GM19455 (cell line): ENCODE data around the gene TOPAZ1.
"Not testable (repeated sequence)": the region's sequence is repeated elsewhere in the genome, so short reads cannot be mapped to it uniquely, and the experiment has no call there.

Experiments
- ATAC-seq: cut with Tn5 transposase; IDR thresholded peaks from one replicate; pipeline ENCODE4 v1.9.1; 2021; ENCODE audit not compliant: unreplicated experiment

Gene TOPAZ1

DNA sequence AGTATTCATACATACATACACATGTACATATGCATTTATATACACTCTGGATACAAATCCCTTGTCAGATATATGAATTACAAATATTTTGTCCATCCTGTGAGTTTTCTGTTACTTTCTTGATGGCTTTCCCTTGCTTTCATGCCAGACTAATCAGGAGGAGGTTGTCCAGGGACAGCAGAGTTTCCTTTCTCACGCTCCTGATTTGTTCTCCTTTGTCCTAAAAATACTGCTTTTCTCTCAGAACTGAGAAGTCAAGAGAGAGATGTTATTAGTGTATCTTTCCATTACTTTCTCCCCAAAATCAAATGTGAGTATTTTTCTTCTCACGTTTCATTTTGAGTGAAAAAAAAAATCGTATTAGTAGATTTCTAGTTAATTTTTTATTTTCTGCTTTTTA lies 84.8 kb downstream of the TOPAZ1 start:
- no peak for ATAC-seq

GRCh38 chr3:44329946-44330345 lies 88.3 kb downstream of the TOPAZ1 start:
- no peak for ATAC-seq

- no peak for ATAC-seq
Measured at GRCh38 chr3:44330444-44330843, 88.8 kb downstream of the TOPAZ1 start.

DNA sequence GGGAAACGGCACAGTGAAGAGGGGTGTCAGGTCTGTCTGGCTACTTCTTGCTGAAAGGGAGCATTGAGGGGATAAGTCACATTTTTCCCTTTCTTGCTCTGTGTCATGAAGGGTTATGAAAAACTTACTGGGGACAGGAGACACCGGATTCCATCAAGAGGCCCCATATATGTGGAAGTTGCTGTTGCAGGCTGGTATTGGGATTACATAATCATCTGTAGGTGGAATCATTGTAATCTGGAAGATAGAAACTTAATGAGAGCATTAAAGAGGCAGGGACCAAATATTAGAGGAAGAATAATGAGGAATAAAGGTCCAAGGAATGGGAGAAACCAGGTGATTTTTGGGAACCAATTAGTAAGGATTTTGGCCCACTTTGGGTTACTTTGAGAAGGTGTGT lies 92.6 kb downstream of the TOPAZ1 start:
- ATAC-seq, result no peak

- no peak for ATAC-seq
Measured at GRCh38 chr3:44337248-44337785, 95.6 kb downstream of the TOPAZ1 start.

- ATAC-seq, result peak; percentile 95
Measured at GRCh38 chr3:44338010-44338827, 96.5 kb downstream of the TOPAZ1 start, which contains the start of gene TCAIM. TCAIM (plus strand) TSS chr3:44338766; CDS start chr3:44354783, 16,017 bp downstream.

DNA sequence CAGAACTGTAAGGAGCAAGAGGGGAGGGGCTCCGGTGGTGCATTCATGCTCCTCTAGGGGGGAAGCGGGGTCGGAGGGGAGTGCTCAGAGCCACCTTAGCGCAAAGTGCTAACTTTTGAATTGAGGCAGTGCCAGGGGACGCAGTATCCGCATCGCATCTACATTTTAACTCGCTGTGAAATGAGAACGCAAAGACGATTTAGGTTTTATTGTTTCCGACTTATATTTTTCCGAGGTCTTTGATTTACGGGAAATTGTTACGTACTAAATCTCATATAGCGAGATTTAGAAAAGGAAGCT lies 97.1 kb downstream of the TOPAZ1 start:
- no peak for ATAC-seq

DNA sequence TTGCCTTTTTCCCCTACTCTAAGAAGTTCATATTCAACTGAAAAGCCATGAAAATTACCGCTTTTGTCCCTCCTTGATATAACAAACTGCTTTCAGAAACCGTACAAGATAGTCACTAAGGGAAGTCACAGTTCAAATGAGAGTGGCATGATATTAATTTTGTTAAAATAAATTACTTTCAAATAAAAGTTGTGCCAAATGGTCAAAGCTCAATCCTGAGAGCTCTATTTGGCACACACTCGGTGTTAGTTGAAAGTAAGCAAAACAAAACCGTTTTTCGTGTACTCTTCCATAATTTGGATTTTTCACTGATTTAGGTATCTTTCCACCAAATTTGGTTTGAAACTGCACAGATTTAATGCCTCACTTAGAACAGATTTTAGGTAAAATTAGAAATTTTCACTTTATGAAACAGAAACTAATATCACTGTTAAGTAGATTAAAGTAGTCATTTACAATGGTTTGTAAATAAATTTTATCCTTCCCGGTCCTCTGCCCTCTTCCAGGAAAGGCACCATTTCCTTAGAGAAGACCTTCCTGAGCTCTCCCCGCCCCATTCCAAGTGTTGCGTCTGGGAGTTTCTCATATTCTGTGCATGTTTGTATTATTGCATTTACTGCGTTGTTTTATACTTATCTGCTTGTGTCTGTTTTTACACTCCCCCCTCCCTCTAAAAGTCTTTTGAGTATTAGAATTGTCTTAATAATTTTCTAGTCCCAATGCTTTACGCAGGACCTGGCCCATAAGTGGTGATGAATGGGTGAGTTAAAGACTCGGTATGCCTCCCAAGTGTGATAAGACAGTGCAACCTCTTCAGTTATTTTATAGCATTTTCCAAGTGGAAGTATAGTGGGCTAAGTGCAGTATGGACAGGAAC lies 97.7 kb downstream of the TOPAZ1 start:
- no peak for ATAC-seq

DNA sequence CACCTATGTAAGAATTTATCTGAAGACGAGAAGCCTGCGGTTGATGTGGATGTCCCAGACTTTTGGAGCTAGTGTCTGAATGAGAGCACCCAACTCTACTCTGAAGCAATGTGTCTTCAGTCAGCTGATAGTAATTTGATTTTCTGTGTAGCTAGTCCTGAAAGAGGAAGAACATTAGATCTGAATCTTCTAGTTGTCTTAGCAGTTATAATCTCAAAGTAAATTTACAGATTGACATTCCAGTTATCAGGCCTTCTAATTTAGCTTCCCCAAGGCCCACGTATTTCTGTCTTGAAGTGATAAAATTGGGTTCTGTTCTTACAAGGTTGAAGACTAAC lies 98.3 kb downstream of the TOPAZ1 start:
- ATAC-seq, result no peak

DNA sequence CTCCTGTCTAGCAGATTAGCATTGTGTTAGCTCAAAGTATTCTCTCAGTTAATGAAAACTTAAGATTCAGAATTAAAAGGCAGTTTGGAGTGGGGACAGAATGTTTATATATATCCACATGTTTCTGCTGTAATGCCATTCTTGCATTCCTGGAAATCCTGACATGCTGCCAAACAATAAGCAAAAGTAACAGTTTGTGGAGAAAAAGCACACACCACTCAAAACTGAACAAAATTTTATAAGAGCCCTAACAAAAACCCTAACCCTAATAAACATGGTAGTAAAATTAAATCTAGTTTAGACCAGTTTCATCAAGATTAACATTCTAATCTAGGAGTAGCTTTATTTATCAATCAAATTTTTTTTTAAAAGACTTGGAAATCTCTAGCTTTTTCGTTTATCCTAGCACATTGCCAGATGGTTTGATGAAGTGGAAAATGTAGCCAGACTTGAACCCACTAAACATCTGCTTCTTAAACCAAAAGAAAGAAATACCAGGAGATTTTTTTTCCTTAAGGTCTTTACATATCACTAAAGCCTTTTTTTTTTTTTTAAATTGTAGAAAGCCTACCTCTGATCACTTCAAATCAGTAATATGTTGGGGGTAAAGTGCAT lies 100.6 kb downstream of the TOPAZ1 start:
- no peak for ATAC-seq

DNA sequence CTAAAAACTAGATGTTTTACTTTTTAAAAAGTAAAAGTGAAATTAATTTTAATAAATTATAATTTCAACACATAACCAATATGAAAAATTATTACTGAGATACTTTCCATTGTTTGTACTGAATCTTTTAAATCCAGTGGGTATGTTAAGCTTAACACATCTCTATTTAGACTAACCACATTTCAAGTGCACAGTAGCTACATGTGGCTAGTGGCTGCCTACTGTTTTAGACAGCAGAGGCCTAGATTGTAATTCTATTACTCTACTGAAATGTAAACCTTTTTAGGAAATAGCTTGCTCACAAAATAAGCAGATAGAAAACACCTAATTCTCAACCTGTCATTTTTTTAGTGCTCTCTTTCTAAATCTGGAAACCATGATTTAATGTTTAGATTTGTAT lies 101.7 kb downstream of the TOPAZ1 start:
- ATAC-seq, result no peak

- not testable (repeated sequence) for ATAC-seq
Measured at GRCh38 chr3:44346590-44346989, 104.9 kb downstream of the TOPAZ1 start.

DNA sequence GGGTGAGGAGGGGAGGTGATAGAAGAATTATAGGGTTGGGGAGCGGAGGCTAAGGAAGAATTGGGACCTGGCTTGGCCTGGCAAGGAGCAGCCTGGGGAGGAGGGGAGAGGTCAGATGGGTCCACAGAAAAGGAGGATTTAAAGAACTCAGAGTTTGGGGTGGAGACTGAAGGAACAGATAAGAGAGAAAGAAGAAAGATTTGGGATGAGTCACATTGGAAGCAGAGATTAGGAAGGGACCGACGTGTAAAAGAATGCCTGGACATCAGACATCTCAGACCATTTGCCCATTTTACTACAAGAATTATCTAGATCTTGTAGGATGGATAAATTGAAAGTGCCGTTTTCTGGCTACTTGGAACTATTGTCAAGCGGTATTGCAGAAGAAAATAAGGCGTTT lies 107.3 kb downstream of the TOPAZ1 start:
- ATAC-seq, result no peak

DNA sequence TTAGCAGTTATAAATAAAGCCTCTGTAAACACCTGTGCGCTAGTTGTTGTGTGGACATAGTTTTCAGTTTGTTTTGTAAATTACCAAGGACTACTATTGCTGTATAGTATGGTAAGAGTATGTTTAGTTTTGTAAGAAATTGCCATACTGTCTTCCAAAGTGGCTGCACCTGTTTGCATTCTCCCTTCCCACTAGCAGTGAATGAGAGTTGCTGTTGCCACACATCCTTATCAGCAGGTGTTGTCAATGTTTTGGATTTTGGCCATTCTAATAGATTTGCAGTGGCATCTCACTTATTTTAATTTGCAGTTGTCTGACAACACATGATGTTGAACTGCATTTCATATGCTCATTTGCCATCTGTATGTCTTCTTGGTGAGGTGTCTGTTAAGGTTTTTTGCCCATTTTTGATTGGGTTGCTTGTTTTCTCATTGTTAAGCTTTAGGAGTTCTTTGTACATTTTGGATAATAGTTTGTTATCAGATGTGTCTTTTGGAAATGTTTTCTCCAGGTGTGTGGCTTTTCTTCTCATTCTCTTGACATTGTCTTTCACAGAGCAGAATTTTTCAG lies 111.8 kb downstream of the TOPAZ1 start:
- no peak for ATAC-seq

DNA sequence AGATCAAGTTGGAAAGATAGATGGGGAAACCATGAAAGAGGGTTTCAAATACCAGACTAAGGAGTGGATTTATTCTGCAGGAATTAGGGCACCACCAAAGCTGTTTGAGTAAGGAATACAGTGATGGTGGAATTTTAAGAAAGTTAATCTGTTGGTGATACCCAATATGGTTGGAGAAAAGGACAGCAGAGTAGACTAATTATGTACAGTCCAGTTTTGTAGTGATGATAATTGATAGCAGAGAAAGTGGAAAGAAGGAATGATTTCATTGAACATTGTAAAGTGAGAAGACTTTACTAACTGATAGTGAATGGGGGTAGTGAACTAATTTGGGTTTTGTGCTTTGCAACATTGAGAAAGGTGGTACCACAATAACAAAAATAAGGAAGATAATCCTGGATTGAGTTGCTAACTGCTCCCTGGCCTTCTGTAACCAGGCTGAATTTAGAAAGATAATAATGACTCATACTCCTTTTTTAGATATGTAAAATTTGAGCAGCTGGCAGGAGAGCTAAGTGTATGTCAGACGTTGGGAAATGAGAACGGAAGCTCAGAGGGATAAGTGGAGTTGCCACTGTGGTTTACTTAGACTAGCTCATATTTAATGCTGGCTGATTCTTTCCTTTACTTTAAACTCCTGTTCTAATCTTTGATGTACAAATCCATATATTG lies 113.8 kb downstream of the TOPAZ1 start:
- ATAC-seq, result no peak

- ATAC-seq, result no peak
Measured at GRCh38 chr3:44359146-44359751, 117.6 kb downstream of the TOPAZ1 start.

DNA sequence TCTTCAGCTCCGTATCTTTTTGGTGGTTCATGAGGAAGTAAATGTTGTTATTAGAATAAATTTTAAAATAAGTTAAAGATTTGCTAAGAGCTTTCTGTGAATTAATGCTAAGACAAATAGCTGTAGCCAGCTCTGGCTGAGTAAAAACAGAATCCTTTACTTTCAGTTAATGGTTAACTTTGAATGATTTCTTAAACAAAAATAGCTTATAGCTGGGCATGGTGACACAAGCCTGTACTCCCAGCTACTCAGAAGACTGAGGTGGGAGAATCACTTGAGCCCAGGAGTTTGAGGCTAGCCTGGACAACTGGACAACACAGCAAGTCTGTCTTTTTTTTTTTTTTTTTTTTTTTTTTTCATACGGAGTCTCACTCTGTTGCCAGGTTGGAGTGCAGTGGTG lies 121.9 kb downstream of the TOPAZ1 start:
- ATAC-seq, result no peak

- no peak for ATAC-seq
Measured at GRCh38 chr3:44365952-44366351, 124.3 kb downstream of the TOPAZ1 start.

GRCh38 chr3:44375450-44375849 lies 133.8 kb downstream of the TOPAZ1 start:
- no peak for ATAC-seq
